Measurements from ENCODE around the gene DAP.

Gene DAP

GRCh38 chr5:10708189-10708944 is 52.7 kb downstream of the DAP start:
- no peak for DNase-seq

- DNase-seq, result no peak
Observed at GRCh38 chr5:10707198-10708142, 53.6 kb downstream of the DAP start.

- DNase-seq, result no peak
Observed at GRCh38 chr5:10706326-10706725, 54.7 kb downstream of the DAP start.

- no peak for DNase-seq
Observed at GRCh38 chr5:10705747-10706146, 55.3 kb downstream of the DAP start.

- DNase-seq, result peak; percentile 82 to 86
Observed at GRCh38 chr5:10704949-10705621, 55.9 kb downstream of the DAP start.

- DNase-seq, result no peak
Observed at GRCh38 chr5:10703676-10704075, 57.4 kb downstream of the DAP start.

GRCh38 chr5:10702911-10703491 is 58.0 kb downstream of the DAP start:
- DNase-seq, result no peak

- no peak for DNase-seq
Observed at GRCh38 chr5:10702040-10702629, 58.9 kb downstream of the DAP start.

GRCh38 chr5:10701567-10702039 is 59.4 kb downstream of the DAP start:
- DNase-seq, result peak; percentile 7 to 20

GRCh38 chr5:10700516-10700915 is 60.5 kb downstream of the DAP start:
- DNase-seq, result no peak

- no peak for DNase-seq
Observed at GRCh38 chr5:10699987-10700386, 61.0 kb downstream of the DAP start.

- DNase-seq, result no peak
Observed at GRCh38 chr5:10699281-10699874, 61.7 kb downstream of the DAP start.

GRCh38 chr5:10695759-10696543 is 65.1 kb downstream of the DAP start:
- DNase-seq, result no peak

- no peak for DNase-seq
Observed at GRCh38 chr5:10695055-10695649, 65.9 kb downstream of the DAP start.

GRCh38 chr5:10691826-10692785 is 68.9 kb downstream of the DAP start:
- DNase-seq, result no peak

- DNase-seq, result no peak
Observed at GRCh38 chr5:10690460-10691440, 70.3 kb downstream of the DAP start.

- peak in 1 of 2 experiments; percentile 17 for DNase-seq
Observed at GRCh38 chr5:10689391-10690081, 71.5 kb downstream of the DAP start.

Data from AML-193 (cell line).